Daoy (cell line): ENCODE measurements around the gene PTCD1. TPM values are rescaled to one million over a fixed set of nuclear protein-coding genes. Genes with fewer than 3 reads are reported as not detected.
A peak's percentile ranks its signal among the peaks of the same experiment; 100 is the strongest.
"Not testable (repeated sequence)": the region's sequence is repeated elsewhere in the genome, so short reads cannot be mapped to it uniquely, and the experiment has no call there.

Source experiments
- DNase-seq: peaks from one replicate; pipeline ENCODE4 v3.0.0-alpha.2; 2015; ENCODE audit warnings: low read depth
- total RNA-seq: library from RNA; depleted of rRNA; stranded (reverse); fragments of >200 nt; shearing (Covaris generic); gene quantifications from 2 replicates; pipeline ENCODE4 v1.2.3, GENCODE V29; 2014

PTCD1 gene
- total RNA-seq, 1 experiment from 2014 or later: 11.9 TPM

DNA sequence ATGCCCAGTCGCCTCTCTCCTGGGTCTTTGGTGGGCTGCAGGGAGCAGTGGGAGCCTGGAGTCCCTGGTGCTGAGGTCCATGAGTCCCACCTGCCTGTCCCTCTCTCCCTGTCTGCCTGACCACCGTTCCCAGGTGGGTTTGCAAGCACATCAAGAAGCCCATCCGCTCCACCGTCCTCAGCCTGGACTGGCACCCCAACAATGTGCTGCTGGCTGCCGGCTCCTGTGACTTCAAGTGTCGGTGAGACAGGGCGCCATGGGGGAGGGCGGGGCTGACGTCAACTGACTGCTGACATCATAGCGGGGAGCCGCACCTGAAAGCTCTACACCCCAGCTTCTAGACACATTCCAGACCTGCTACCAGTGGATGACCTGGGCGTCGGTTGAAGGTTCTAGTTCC lies 48.8 kb downstream of the PTCD1 start:
- no peak for DNase-seq

DNA sequence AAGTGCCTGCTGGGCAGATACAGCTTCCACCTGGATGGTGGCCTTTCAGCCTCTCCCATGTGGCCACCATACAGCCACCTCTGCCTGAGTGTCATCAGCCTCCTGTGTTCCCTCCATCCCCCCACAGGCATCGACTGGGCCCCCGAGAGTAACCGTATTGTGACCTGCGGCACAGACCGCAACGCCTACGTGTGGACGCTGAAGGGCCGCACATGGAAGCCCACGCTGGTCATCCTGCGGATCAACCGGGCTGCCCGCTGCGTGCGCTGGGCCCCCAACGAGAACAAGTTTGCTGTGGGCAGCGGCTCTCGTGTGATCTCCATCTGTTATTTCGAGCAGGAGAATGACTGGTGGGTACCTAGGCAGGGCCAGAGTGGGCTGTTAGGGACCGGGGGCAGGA lies 50.7 kb downstream of the PTCD1 start:
- DNase-seq: no peak

DNA sequence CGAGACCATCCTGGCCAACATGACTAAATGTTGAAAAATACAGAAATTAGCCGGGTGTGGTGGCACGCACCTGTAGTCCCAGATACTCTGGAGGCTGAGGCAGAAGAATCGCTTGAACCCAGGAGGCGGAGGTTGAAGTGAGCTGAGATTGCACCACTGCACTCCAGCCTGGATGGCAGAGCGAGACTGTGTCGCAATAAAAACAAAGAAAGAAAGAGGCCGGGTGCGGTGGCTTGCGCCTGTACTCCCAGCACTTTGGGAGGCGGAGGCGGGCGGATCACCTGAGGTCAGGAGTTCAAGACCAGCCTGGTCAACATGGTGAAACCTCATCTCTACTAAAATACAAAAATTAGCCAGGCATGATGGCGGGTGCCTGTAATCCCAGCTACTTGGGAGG lies 51.4 kb downstream of the PTCD1 start:
- DNase-seq: not testable (repeated sequence)

DNA sequence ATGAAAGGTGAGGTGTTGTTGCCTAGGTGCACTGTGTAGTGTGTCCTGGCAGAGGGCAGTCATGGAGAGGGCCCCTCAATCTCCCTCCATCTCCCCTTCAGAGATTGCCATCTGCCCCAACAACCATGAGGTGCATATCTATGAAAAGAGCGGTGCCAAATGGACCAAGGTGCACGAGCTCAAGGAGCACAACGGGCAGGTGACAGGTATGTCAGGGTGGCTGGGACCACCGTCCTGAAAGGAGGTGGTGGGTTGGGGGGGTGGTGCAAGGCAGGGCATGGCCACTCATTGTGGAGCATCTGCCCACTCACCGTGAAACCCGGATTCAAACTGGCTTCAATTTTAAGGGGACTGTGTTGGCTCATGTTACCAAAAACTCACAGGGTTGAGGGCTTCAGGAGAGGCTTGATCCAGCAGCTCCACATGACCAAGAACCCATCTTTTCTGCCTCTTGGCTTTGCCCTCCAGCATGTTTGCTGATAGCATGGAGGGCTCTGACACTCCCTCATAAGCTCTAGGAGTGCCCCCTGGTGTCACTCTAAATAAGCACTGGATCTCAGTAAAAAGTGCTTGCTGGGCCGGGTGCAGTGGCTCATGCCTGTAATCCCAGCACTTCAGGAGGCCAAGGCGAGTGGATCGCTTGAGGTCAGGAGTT lies 51.9 kb downstream of the PTCD1 start:
- DNase-seq: peak; percentile 69

DNA sequence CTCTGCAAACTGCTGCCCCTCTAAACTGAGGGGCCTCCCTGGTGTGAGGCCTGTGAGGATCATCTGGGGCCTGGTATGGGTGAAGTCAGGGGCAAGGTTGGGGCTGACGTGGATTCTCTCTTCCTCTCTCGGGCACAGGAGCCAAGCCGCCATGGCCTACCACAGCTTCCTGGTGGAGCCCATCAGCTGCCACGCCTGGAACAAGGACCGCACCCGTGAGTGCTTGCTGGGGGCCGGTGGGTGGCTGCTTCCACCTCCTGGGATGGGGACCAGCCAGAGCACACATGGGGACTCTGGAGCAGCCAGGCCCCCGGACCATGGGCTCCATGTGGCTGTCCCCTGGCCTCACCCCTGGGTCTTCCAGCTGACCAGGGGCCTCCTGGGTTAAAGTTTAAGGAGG lies 53.0 kb downstream of the PTCD1 start:
- no peak for DNase-seq

DNA sequence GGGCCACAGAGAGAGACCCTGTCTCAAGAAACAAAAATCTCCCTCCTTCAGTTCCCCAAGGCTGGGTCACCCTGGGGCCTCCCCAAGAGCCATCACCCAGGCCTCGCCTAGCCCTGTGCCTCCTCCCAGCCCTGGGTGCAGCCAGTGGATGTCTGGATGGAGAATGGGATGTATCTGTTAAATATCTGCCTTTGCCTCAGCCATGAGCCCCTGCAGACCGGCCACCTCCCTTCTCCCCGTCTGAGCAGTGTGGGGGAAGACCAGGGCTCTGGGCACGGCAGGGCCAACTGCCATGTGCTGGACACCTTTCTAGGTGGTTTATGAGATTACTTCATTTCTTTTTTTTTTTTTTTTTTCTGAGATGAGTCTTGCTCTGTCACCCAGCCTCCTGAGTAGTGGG lies 54.1 kb downstream of the PTCD1 start:
- DNase-seq: no peak

DNA sequence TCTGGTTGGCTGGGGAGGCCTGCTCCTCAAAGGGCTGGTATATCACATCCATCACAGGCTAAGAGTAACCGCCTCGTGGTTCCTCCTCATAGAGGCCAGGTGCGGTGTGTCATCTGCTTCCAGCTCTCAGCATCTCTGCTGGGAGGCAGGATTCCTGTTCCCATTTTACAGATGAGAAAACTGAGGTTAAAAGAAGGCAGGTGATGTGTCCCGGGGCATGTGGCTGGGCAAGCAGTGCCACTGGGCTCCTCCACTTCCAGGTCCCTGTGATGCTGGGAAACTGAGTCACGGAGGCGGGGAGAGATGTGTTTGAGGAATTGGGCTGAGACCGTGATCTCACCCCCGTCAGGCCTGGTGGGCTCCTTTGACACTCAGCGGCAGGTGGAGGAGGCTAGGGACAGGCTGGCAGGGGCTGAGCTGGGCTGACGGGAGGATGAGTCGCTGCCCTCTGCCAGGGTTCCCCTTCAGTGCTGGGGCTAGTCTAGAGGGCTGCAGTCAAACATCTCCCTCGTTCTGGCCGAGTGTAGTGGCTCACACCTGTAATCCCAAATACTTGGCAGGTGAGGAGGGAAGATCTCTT lies 54.7 kb downstream of the PTCD1 start:
- DNase-seq: no peak

DNA sequence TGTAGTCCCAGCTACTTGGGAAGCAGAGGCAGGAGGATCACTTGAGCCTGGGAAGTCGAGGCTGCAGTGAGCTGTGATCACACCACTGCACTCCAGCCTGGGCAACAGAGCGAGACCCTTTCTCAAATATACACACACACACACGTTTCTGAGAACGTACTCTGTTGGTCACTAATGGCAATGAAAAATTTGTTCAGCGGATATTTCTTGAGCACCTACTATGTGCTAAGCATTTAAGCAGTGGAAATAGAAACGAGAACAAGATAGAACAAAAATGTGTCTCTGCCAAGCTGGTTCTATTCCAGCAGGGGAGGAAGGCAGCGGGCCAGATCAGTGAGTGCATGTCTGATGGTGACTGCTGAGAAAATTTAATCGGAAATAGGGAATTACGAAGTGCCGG lies 55.4 kb downstream of the PTCD1 start:
- DNase-seq: no peak

DNA sequence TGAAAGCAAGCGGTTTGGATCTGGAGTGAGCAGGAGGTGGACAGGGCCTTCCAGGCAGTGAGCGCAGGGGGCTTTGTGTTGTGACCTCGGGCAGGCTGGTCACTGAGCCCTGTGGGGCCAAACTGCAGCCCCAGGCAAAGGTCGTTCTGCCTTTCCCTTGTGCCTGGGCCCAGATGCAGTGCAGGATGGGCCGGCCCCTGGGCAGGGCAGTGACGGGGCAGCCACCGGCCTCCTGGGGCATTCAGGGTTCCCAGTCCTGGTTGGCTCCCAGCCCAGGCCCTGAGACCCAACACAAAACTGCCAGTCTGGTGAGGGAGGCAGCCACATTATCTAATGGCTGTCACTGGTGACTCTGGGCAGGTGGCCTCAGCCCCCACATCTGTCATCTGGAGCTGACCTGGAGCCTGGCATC lies 56.9 kb downstream of the PTCD1 start:
- no peak for DNase-seq

DNA sequence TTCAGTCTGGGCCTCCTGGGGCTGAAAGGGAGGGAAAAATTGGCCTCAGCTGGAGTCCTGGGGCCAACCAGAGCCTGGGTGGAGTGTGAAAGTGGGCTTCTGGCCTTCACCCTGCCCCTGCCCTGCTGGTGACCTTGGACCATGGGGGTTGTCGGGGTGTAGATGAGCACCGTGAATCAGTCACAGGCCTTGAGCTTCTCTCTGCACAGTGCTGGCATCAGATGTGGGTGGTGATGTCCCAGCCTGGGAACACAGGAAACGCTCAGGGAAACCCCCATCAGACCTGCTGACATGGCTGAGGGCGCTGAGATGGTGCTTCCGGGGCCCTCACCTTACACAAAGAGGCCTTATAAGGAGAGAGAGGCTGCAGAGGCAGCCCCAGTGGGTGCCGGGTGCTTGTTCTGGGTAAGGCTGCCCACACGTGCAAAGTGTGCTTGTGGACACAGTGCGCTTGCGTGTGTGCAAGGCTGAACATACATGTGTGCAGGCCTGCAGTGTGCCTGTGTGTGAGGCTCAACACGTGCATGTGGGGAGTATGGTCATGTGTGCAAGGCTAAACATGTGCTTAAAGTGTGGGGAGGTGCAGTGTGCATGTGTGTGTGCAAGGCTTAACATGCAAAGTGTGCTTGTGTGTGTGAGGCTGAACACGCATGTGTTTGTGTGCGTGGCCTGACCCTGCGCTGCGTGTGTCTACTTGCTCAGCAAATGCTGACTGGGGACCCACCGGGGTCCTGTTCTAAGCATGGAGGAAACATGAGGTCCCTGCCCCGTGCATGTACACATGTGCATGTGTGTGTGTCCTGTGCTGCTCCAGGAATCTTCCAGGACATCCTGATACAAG lies 57.6 kb downstream of the PTCD1 start:
- DNase-seq: peak; percentile 71

DNA sequence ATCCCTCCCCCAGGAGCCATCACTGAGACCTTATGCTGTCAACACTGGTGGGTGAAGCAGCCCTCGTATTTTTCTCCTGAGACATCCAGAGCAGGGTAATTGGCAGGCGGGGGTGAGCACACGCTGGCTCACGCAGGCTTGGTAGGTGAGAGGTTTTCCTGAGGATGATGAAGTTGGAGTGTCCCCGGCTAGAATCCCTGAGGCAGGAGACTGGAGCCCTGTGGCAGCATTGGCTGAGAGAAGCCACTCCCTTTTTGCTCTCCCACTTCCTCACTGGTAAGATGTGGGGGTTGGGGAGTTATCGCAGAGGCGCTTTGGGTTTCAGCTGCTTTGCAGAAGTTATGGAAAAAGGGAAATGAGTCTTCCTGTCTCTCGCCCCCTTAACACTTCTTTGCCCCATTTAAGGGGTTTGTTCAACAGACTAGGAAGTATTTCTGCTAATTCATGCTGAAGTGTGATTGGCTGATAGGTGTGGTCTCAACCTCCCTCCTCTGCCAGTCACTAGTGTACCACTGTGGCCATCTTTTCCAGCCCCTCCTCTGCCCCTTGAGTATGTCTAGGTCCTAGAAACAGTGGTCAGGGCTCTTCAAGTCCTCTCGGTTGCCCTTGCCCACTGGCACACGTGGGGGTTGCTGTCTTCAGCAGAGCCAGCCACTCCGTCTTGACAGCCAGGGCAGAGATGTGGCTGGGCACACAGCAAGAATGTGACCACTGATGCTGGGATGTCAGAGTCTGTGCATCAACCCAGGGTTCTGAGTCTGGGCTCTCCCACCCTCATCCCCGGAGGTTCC lies 58.4 kb downstream of the PTCD1 start:
- DNase-seq: peak; percentile 92

DNA sequence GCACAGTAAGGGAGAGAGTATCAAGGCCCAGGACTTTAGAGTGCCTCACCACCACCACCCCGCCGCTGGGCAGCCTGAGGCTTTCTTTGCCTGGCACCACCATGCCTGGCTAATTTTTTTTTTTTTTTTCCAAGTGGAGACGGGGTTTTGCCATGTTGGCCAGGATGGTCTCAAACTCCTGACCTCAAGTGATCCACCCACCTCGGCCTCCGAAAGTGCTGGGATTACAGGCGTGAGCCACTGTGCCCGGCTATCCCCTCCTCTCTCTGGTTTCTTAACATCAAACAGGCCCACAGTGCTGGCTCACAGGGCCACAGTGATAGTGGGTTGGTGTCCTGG lies 58.9 kb downstream of the PTCD1 start:
- DNase-seq: not testable (repeated sequence)

DNA sequence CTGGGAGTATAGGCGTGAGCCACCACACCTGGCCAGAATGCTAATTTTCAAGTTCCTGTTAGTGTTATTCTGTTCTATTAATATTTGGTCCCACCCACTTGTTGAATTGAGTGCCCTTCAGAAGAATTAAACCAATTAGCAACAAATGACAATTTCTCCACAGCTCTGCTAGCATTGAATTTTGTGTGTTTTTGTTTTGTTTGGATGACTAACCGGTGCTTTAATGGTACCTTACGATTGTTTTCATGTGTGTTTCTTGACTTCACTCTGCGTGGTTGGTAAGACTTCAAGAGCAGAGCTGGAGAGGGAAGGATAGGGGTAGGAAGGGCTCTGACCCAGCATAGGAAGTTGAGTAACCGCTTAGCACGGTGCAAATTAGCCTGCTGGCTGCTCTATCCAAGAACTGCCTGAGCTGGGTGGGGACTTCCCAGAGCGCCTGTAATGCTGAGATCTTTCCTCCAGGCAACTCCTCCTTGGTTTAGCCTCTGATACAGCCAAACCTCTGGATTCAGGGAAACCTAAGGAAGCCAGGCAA lies 59.5 kb downstream of the PTCD1 start:
- peak; percentile 95 for DNase-seq

DNA sequence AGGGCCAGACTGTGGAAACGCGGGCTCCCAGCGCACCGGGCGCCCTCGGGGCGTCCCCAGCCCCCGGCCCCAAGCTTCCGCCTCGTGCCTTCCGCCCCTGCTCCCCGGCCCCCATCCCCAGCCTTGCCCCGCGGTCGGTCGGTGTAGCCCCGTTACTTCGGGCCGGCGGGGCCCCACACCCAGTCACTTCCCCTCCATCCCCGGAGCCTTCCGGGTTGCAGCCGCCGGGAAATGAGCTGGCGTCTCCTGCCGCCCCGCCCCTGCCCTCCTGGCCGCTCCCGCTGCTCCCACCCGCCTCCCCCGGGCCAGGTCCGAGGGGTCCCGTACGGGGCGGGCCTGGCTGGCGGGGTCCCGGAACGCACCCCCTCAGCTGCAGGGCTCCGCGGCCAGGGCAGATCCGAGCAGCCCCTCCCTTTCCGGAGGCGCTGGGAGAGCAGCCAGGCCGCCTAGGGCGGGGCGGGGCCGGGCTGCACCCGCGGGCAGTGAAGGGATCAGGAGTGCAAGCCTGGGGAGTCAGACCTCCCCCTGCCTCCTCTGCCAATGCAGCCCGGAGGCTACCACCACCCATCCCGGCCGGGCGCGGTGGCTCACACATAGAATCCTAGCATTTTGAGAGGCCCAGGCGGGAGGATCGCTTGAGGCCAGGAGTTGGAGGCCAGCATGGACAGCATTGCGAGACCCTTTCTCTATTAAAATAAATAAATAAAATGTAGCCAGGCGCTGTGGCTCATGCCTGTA lies 63.4 kb downstream of the PTCD1 start:
- peak; percentile 92 for DNase-seq

DNA sequence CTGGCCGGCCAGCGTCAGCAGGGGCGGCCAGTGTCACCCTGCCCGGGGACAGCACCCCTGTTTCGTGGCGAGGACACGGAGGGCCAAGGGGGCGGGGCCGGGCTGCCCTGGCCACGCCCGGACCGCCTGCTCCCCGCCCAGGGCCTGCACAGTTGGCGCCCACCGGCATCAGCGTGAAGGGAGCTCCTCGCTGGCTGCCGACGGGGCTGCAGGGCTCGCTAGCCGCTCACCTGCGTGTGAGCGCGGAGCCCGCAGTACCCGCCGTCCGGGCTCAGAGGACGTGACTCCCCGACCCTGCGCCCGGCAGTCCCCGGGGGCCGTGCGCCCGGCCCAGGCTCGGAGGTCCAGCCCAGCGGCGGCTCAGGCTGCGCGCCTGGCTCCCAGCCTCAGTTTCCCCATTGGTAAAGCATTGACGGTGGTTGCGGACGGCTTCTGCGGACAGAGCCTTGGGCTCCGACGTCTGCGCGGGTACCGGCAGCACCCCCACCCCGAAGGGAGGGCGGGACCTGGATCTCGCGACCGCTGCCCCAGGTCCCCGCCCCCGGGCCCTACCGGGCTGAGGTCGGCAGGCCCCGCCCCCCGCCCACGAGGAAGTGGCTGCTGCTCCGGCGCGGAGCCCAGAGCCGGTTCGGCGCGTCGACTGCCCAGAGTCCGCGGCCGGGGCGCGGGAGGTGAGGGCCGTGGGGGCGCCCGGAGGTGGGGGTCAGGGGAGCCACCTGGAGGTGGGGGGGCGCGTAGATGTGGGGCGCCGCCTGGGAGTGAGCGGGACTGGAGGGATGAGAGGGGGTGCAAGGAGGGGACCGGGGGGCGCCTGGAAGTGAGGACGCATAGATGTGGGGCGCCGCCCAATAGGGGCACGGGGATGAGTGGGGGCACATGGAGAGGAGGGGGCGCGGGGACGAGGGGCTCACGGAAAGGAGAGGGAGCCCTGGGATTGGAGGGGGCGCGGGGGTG lies 64.2 kb downstream of the PTCD1 start, which contains the start of gene ARPC1B:
ARPC1B (plus strand) TSS at position 620 of the 954 bp plus-strand sequence. CDS start 10,985 bp downstream, outside the sequence.
- peak; percentile 95 for DNase-seq

DNA sequence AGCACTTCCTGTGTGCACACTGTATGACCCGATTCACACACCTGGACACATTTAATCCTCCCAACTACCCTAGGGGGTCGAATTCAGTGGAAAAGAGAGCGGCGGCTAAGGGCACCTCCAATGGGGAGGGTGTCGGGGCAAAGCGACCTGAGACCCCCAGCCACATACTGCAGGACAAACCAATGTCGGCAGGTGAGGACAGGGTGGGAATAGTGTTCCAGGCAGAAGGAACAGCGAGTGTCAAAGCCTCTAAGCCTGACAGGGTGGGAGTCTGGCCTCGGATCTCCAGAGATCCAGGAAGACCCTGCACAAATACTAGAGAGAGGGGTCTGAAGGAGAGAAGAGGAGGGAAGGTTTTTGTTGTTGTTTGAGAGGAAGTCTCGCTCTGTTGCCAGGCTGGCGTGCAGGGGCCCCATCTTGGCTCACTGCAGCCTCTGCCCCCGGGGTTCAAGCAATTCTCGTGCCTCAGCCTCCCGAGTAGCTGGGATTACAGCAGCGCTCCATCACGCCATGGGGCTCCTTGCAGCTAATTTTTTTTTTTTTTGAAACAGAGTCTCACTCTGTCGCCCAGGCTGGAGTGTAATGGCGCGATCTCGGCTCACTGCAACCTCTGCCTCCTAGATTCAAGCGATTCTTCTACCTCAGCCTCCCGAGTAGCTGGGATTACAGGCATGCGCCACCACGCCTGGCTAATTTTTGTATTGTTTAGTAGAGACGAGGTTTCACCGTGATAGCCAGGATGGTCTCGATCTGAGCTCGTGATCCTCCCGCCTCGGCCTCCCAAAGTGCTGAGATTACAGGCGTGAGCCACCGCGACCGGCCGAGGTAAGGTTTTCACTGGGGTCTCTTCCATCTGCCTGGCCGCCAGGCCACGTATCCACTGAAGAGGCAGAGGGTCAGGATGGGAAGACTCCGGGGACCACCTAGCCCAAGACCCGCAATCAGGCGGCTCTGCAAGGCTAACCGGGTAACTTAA lies 65.2 kb downstream of the PTCD1 start:
- no peak for DNase-seq

DNA sequence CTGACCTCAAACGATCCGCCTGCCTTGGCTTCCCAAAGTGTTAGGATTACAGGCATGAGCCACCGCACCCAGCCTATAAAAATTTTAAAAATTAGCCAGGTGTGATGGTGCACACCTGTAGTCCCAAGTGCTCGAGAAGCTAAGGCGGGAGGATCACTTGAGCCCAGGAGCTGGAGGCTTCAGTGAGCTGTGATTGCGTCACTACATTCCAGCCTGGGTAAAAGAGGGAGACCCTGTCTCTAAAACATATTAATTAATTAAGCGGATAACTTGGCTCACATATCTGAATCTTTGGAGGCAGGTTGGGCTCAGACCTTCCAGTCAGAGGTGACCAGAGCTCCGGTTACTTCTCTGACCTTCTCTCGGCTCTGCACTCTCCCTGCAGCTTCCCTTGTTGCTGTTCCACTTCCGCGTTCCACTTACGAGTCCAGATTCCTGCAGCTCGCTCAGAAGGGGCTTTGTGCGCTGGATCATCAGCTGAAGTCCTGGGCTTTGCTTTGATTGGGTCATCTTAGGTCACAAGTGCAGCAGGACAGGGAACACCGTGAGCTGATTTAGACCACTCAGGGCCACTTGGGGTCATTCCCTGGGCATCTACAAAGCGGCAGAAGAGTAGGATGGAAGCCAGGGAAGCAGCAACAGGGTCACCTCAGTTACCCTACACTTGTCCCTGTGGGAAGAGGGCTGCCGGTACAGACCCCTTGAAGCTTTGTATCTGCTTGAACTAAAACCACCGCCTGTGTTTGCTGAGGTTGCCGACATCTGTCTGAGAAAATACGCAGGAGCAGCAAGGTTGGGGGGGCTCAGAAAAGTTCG lies 66.1 kb downstream of the PTCD1 start:
- DNase-seq: no peak

DNA sequence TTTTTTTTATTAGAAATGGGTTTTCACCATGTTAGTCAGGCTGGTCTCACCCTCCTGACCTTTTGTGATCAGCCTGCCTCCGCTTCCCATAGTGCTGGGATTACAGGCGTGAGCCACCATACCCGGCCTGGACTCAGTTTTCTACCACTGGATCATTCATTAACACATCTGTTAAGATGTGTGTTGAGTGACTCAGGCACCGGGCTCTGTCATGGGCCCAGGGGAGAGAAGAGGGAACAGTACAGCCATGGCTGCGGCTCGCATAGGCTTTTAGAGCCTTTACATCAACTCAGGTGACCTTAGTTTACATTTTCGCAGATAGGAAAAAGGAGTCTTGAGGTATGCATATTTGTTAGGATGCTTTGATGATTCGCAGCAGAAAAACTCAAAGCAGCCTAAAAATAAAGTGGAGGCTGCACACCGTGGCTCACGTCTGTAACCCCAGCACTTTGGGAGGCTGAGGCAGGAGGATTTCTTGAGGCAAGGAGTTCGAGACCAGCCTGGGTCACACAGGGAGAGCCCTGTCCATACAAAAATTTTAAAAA lies 67.2 kb downstream of the PTCD1 start:
- DNase-seq: no peak
